Measurements from ENCODE around the gene JAM2. TPM values are rescaled to one million over a fixed set of nuclear protein-coding genes. Genes with fewer than 3 reads are reported as not detected.

JAM2 gene
- total RNA-seq, 1 experiment from 2014 or later, result 3.1 TPM

- DNase-seq (ENCODE audit: low spot score), result peak; percentile 41
Measured at GRCh38 chr21:25717491-25718147, 78.6 kb downstream of the JAM2 start.

GRCh38 chr21:25721987-25722386 is 82.9 kb downstream of the JAM2 start:
- no peak for DNase-seq (ENCODE audit: low spot score)

- no peak for DNase-seq (ENCODE audit: low spot score)
Measured at GRCh38 chr21:25722631-25723030, 83.6 kb downstream of the JAM2 start.

GRCh38 chr21:25732091-25732760 is 93.2 kb downstream of the JAM2 start:
- no peak for DNase-seq (ENCODE audit: low spot score)

- no peak for DNase-seq (ENCODE audit: low spot score)
Measured at GRCh38 chr21:25733859-25734653, 95.0 kb downstream of the JAM2 start.

- no peak for DNase-seq (ENCODE audit: low spot score)
Measured at GRCh38 chr21:25734654-25734903, 95.5 kb downstream of the JAM2 start.

GRCh38 chr21:25734904-25735645 is 96.0 kb downstream of the JAM2 start, which contains the start of the genes ATP5PF and GABPA:
Gene ATP5PF (minus strand): TSS chr21:25734904. CDS start chr21:25729794, 5,110 bp downstream.
Gene GABPA (plus strand): TSS chr21:25734972. CDS start chr21:25741599, 6,627 bp downstream.
- peak; percentile 100 for DNase-seq (ENCODE audit: low spot score)

- peak; percentile 79 for DNase-seq (ENCODE audit: low spot score)
Measured at GRCh38 chr21:25735646-25736597, 96.9 kb downstream of the JAM2 start.

GRCh38 chr21:25737421-25737820 is 98.4 kb downstream of the JAM2 start:
- no peak for DNase-seq (ENCODE audit: low spot score)

GRCh38 chr21:25742900-25743299 is 103.8 kb downstream of the JAM2 start:
- DNase-seq (ENCODE audit: low spot score), result no peak

- no peak for DNase-seq (ENCODE audit: low spot score)
Measured at GRCh38 chr21:25744854-25745253, 105.8 kb downstream of the JAM2 start.

GRCh38 chr21:25750085-25750484 is 111.0 kb downstream of the JAM2 start:
- DNase-seq (ENCODE audit: low spot score), result no peak

- DNase-seq (ENCODE audit: low spot score), result no peak
Measured at GRCh38 chr21:25752416-25752815, 113.4 kb downstream of the JAM2 start.

- no peak for DNase-seq (ENCODE audit: low spot score)
Measured at GRCh38 chr21:25756190-25756932, 117.3 kb downstream of the JAM2 start.

GRCh38 chr21:25757531-25757930 is 118.5 kb downstream of the JAM2 start:
- no peak for DNase-seq (ENCODE audit: low spot score)

GRCh38 chr21:25759573-25759972 is 120.5 kb downstream of the JAM2 start:
- DNase-seq (ENCODE audit: low spot score), result no peak

- DNase-seq (ENCODE audit: low spot score), result no peak
Measured at GRCh38 chr21:25760061-25760460, 121.0 kb downstream of the JAM2 start.

GRCh38 chr21:25760677-25761076 is 121.6 kb downstream of the JAM2 start:
- no peak for DNase-seq (ENCODE audit: low spot score)

GRCh38 chr21:25764065-25764464 is 125.0 kb downstream of the JAM2 start:
- no peak for DNase-seq (ENCODE audit: low spot score)
